GM12891 (cell line): ENCODE data around the gene WIPF2.

Experiments used
- PAX5 ChIP-seq: IDR thresholded peaks from 2 replicates; pipeline ENCODE4 v1.6.1; 2011; ENCODE audit warnings: low read length, moderate library complexity, mild to moderate bottlenecking; ENCODE audit not compliant: insufficient read depth, severe bottlenecking
- POLR2A ChIP-seq: IDR thresholded peaks from 2 replicates; pipeline ENCODE4 v1.6.1; 2011; ENCODE audit warnings: low read depth, low read length, control low read depth
- POLR2AphosphoS5 ChIP-seq: IDR thresholded peaks from 2 replicates; pipeline ENCODE4 v1.6.1; 2011; ENCODE audit warnings: low read depth, low read length, control low read depth
- POU2F2 ChIP-seq: IDR thresholded peaks from 2 replicates; pipeline ENCODE4 v1.6.1; 2011; ENCODE audit warnings: low read depth, mild to moderate bottlenecking, control low read depth, low read length, moderate library complexity
- SPI1 ChIP-seq: IDR thresholded peaks from 2 replicates; pipeline ENCODE4 v1.6.1; 2011; ENCODE audit warnings: low read depth, low read length, control low read depth
- TAF1 ChIP-seq: IDR thresholded peaks from 2 replicates; pipeline ENCODE4 v1.6.1; 2011; ENCODE audit warnings: low read depth, low read length, control low read depth

GRCh38 chr17:40209404-40210093, 9.6 kb upstream of the WIPF2 start:
- TF ChIP-seq POLR2A = no peak
- TF ChIP-seq POLR2AphosphoS5 = no peak
- no peak for TF ChIP-seq TAF1
- no peak for TF ChIP-seq POU2F2
- no peak for TF ChIP-seq SPI1
- TF ChIP-seq PAX5 = no peak
